ENCODE results near the gene GRB10.

DNA sequence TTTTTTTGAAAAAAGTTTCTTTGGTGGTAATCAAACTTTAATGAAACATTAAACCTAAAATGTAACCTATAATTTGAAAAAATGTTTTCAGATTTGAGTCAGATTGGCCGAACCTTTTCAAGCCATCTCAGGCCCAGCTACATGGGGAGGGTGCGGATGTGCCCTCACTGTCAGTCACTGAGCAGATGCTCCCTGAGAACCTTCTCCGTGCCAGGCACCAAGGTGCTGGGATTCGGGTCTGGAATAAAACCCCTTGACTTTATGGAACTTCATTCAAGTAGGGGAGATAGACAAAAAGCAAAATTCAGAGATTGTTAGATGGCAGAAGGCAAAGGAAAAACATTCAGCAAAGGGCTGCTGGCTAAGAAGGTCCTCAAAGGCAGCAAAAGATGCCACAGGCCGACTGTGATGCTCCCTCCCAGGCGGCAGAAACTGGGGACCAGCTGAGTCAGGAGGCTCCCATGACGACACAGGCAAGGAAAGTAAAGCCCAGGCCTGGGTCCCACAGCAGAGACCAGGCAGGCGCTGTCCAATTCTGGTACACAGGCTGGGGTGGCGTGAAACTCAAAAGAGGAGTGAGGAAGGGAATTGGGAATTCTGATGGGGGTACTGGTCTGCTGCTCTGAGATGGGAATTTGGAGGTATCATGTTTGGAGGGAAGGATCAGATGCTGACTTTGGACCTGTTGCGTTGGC lies 135.3 kb downstream of the GRB10 start:
- TF ChIP-seq, protein P1, sequence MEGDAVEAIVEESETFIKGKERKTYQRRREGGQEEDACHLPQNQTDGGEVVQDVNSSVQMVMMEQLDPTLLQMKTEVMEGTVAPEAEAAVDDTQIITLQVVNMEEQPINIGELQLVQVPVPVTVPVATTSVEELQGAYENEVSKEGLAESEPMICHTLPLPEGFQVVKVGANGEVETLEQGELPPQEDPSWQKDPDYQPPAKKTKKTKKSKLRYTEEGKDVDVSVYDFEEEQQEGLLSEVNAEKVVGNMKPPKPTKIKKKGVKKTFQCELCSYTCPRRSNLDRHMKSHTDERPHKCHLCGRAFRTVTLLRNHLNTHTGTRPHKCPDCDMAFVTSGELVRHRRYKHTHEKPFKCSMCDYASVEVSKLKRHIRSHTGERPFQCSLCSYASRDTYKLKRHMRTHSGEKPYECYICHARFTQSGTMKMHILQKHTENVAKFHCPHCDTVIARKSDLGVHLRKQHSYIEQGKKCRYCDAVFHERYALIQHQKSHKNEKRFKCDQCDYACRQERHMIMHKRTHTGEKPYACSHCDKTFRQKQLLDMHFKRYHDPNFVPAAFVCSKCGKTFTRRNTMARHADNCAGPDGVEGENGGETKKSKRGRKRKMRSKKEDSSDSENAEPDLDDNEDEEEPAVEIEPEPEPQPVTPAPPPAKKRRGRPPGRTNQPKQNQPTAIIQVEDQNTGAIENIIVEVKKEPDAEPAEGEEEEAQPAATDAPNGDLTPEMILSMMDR (IDR thresholded peaks at IDR 0.05; ENCODE audit: borderline replicate concordance, extremely low read depth, low read length, poor library complexity, severe bottlenecking), result no peak
- TF ChIP-seq EZH2 (IDR thresholded peaks at IDR 0.05; ENCODE audit: borderline replicate concordance, low read depth, low read length, severe bottlenecking), result no peak
